NCI-H82 treated with DMSO at 0.1 percent for 48 hours (cell line): Measurements from ENCODE around the gene ZNF521.
"Not testable (repeated sequence)": the region's sequence is repeated elsewhere in the genome, so short reads cannot be mapped to it uniquely, and the experiment has no call there.

Experiments used
- DNase-seq: peaks from one replicate; lab custom pipeline; 2025; ENCODE audit not compliant: unreplicated experiment; lab: John Stamatoyannopoulos, UW

Gene ZNF521

DNA sequence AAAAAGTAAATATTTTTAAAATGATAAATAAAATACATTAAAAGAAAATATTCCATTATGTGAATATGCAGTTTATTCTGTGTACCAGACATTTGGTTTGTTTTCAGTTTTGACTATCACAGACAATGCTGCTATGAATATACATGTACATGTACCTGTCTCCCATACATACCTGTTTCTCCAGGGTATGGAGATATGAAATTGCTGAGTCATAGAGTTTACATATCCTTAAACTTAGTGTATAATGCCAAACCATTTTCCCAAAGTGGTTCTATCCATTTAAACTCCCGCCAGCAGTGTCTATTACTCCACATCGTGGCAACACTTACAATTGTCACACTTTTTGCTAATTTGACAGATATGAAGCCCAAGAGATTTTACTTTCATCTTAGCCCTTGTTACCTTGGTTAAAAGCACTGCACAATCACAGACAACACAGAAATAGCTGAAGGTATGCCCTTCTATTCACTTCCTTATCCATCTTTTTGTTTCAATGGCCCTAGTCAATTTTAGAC, 56.3 kb downstream of the ZNF521 start:
- no peak for DNase-seq

DNA sequence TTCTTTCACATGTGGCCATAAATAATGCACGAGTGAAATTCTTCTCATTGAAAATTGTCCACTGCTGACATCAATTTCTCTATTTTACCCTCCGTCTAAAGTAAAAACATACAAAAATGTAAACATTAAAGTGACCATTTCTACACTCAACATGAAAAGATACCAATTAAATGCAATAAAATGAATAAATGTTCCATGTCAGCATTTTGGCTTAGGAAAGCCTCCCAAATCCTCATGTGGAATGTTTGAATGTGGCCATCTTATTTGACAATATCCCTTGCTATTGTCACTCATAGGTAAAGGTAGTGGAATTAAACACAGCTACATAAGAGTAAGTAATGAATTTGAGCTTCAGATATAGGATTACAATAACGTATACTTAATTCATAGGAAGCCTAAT, 60.8 kb downstream of the ZNF521 start:
- no peak for DNase-seq

DNA sequence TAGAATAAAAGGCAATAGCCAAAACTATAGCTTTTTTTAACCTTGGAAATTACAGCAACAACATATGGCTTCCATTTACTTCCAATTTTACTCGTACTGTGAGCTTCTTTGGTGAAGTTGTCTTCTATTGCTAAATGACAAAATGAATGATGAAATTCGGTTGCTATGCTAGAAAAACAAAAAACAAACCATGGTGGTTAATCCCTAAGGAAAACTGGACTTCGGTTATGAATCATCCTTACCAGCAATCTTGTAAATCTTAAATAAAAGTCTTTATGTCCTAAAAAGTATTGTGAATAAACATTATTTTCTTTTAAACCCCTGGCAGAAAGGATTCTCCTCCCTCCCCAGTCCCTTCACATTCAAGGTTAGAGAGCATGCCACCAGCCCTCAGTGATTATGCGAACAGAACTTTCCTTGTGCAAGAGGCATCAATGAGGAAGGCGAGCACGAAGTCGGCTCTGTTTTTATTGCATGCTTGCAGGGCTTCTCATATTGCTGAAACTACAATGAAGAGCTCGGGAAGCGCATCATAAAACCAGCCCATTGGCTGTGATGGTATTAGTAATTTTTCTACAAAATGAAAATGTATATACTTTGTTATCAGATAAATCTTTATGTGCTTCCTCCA, 62.9 kb downstream of the ZNF521 start:
- DNase-seq: no peak

DNA sequence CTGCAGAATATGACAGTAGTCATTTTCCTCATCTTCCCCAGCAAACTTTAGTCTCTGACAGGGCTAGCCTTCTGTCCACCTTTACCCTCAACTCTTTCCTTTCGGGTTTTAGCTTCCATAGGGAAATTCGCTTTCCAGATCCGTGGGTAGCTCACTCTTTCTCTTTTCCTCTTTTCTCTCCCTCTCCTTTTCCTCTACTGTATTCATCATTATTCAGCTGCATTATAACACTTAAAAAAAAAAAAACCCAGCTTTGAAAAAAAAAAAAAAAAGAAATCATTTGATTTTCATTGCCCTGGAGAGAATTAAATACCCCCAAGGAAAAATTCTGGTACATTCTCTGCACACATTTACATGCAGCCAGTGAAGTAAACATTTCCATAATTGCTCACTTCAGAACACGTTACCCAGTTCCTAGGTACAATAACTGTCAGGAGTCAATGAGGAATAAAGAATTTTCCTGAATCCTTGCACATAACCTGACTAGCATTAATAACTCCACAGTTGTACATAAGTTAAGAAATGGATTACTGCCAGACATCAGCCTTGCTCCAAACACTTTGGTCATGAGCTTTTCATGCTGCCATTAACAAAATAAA, 63.5 kb downstream of the ZNF521 start:
- DNase-seq: no peak

DNA sequence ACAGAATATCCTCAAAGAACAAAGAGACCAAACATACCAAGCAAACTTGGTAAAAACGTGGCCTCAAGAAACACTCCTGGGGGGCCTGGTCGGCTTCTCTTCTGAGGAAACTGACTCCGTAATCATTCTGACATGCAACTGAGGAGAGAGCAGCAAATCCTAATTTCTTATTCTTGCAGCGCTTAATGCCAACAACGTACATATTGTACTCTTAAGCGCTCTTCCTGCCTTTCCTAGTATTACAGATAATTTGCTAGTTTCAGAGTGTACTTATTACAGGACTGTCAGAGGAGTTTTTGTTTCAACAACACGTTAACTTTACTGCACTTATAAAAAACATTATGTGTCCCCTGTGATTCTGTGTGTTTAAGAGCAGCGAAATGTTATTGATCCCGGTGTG, 64.9 kb downstream of the ZNF521 start:
- no peak for DNase-seq

DNA sequence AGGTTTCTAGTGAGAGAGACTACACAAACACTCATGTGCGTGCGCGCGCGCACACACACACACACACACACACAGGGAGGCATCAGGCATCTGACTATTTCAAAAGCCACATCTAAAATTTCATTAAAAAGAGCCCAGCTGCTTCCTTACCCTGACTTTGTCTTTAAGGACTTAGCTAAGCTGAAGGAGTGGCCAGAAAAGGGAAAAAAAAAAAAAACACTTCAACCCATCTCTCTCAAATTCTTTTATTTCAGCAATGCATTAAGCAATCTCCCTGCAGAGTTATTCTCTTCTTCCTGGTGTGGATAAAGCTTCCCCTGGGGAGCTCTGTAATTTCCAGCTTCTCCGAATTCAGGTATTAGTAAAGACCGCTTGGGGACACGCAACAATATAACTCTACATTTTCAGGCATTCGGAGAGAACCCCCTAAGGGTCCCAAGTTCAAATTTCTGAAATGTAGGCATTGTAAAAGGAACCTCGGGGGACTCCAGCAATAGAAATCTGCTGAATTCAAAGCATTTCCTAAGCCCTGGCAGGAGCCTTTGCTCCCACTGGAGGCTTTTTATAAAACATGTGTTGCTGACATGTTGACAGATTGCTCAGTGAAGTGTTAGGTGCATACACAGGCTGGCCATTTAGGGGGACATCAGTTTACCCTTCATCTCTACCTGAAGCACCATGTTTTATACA, 67.0 kb downstream of the ZNF521 start:
- DNase-seq: no peak

DNA sequence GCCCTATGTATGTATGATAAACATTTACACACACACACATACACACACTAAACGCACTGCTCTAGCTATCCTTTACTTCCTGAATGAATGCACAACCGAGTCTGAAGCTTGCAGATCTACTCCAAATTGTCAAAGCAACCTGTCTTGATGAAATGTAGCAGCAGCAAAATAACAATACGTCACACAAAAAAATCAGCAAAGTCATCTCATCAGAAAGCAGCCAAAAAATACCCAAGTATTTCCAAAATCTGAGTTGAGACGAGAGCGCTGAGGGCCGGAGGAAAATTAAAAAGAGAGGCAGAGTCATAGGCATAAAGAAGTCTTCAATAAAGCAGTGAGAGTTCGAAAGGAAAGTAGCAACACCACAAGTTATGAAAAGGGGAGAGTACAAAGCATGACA, 67.7 kb downstream of the ZNF521 start:
- no peak for DNase-seq

DNA sequence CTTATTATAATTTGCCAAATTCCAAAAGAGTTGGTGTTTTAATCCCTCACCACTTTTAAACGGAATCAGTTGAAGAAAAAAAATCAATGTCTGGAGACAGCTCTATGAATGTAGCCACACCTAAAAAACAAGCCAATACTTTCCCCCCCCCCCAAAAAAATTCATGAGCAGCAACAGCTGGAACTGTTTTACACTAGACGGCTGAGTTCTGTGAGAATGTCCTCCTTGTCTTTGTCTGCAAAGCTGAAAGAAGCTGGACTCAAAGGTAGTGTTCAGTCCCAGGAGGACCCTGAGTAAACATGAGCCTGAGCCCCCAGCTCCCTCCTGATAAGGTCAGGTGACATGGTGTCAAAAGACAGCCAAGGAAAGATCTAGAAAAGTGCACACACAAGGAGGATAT, 68.2 kb downstream of the ZNF521 start:
- DNase-seq: no peak

DNA sequence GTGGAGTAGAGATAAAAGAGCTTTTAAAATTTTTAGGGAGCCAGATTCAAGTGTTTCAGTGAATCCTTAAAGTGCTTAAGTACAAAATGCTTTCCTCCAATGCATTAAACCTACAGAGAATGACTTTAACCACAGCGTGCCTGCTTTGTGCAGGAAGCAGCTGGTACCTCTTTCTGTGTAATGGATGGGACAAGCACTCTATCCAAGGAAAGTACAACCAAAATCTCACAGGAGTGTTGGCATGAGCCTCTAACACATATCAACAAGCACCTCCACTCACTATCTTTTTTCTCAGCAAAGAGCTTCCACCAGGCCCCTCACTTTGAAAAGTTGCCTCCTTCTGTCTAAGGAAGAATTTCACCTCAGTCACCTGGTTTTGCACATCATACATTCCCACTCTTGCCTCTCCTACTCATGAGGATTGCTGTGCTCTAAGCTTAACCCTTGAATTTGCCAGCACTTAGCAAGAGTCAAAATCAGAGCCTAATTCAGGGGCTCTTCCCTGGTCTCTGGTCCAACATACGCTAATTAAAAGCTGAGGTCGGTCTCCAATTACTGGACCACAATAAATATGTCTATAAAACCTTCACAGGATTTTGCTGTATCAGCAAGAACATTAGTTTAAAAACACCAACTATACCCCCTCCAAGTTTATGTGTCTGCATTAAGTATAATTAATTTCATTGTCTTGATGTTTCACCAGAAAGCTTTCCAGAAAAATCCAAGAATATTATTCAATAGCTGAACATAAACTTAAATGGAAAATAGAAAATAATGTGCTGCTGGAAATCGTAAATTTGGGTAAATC, 68.9 kb downstream of the ZNF521 start:
- no peak for DNase-seq

DNA sequence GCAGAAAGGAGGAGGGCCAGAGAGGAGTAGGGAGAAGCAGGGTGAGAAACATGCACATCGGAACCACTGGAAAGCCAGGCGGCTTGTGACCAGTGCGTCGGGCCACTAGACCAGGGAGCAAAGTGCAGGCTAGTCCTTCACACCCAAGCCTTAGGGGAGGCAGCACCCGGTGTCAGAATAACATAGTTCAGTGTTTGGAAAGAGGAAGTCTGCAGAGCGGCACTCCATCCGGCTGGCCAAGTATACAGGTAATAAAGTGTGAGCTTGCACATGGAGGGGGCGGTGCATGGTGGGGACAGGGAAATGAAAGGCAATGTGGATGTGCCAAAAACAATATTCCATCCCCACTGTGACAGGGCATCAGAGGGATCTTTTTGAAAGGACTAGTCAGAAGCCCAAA, 69.7 kb downstream of the ZNF521 start:
- DNase-seq: no peak

DNA sequence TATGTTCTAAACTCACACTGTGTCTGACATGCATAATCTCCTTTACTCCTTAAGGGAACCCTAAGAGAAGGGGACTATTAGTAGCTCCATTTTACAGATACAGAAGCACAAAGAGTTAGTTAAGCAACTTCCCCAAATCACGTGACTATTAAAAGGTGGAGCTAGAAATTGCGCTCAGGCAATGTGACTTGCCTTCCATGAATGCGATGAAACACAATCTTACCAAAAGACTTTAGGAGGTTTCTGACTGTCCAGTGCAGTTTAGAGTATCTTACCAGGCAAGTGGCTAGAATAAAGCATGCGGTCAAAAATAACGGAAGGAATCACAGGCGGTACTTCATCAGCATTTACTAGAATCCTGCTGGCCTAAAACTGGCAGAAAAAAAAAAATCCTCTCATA, 70.4 kb downstream of the ZNF521 start:
- DNase-seq: no peak

DNA sequence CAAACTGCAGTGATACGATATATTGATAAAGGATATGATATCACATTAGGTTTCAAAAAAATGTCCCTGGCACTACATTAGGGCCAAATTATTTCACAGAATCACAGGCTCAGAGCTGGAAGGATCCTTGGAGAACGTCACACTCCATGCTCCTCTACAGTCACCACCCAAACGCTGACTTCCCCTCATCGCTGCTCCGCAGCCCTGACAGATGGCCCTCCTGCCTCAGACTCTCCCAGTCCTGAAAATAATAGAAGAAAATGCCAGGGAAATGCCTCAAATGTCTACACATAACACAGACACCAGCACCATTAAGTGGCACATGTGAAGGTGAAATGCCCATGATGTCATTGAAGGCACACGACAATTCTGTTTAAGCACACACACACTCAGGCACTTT, 72.0 kb downstream of the ZNF521 start:
- no peak for DNase-seq

DNA sequence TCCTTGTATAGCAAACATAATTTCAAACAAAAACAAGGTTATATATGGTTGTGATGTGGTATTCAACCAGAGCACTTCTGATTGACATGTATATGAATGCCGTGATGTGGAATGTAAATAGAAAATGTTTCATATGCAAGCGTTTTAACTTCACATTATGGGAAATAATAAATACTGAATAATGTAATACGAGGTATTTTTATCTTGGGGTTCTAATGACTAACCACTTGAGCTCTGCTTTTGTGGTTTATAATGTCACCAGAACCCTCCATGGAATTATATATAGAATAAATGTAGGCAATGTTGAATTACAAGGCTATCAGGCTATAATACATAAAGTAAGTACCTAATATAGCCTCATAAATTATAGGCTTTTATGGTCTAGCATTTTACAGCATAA, 72.4 kb downstream of the ZNF521 start:
- no peak for DNase-seq

DNA sequence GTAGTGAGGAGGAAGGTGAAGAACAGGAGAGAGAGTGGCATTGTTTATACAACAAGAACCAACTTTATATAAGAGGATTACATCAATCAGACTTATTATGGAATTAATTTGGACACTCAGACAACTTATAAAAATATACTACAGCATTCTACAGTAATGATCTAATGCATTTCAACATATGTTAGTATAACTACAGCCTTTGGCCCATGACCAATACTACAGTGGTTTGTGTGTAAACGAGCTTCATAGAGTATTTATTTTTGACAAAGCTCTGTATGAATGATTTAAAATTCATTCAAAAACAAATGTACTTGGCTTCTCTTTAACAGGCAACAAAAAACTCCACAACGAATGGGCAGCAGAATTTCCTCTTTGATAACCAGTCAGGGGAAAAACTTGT, 72.8 kb downstream of the ZNF521 start:
- no peak for DNase-seq

DNA sequence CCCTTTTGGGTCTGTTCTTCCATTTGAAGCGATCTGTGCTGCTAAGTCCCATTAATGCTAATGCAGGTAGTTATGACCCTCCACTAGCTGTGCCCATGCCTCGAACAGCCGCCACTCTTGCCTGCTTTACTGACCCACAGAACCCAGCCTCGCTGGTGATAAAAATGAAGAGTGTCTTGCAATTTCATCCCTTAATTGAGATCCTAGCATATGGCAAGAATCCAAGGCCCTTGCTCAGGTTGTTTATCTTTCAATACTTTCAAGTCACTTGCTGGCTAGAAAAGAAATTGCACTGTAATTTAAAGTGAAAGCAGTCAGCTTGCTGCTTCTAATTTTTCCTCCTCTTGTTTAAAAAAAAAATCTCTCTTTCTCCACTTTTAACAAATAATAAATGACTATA, 73.6 kb downstream of the ZNF521 start:
- no peak for DNase-seq

DNA sequence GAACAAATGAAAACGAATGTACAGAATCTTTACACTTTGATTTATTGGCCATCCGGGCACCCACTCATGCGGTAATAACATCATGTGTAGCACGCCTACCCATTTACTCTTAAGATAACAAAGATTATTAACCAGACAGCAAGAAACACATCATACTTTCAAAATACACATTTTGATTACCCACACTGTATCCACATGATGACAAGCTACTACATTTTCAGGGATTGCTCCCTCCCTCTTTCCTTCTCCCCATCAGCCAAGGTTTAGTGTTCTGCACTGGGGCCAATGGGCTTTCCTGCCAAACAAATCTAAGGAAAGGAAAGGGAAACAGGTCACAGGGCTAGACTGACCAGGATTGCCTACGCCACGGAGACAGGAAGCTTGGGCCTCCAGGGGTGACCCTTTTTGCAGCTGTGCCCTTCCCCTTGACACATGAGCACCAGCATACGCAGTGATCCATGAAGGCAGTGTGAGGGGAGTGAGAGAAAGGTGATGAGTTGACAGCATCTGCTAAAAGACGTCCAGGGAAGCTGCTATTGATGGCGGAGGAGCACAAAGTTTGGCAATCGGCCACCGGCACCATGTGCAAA, 76.5 kb downstream of the ZNF521 start:
- no peak for DNase-seq

DNA sequence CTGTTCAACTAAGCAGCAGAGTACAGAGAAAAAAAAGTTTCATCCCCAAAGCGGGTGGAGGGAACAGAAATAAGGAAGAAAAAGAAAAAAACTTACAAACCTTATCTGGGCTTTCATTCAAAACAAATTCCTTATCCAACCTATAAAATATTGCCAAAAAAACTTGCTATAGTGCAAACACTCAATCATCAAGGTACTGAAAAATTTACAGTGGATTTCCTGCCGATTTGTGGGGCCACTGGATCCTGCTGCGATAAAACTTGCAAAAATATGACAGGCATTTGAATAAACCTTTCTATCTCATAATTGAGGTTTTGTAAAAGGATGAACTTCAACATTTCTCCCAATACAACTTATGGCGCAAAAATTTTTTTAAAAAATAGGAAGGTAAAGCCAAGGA, 77.0 kb downstream of the ZNF521 start:
- DNase-seq: no peak

DNA sequence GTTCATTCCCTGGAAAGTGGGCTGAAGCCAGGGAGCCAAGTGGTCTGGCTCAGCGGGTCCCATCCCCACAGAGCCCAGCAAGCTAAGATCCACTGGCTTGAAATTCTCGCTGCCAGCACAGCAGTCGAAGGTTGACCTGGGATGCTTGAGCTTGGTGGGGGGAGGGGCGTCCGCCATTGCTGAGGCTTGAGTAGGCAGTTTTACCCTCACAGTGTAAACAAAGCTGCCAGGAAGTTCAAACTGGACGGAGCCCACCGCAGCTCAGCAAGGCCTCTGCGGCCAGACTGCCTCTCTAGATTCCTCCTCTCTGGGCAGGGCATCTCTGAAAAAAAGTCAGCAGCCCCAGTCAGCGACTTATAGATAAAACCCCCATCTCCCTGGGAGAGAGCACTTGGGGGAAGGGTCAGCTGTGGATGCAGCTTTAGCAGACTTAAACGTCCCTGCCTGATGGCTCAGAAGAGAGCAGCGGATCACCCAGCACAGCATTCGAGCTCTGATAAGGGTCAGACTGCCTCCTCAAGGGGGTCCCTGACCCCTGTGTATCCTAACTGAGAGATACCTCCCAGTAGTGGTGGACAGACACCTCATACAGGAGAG, 84.9 kb downstream of the ZNF521 start:
- not testable (repeated sequence) for DNase-seq

DNA sequence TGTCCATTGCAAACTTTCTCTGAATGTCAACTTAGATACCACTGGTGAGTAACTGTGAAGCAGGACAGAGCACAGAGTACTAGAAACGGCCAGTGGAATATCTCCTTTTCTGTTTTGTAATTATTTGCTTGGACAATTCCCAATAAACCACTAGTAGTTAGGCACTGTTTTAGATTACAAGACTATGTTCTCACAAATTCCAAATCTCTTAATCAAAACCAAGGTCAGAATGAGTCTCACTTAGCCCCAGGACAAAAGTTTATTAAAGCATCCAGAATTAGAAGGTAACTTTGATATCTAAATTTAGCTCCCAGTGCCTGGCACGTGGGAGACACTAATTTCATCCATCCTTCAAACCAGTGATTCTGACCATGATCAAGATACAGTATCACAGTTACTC, 89.0 kb downstream of the ZNF521 start:
- no peak for DNase-seq

DNA sequence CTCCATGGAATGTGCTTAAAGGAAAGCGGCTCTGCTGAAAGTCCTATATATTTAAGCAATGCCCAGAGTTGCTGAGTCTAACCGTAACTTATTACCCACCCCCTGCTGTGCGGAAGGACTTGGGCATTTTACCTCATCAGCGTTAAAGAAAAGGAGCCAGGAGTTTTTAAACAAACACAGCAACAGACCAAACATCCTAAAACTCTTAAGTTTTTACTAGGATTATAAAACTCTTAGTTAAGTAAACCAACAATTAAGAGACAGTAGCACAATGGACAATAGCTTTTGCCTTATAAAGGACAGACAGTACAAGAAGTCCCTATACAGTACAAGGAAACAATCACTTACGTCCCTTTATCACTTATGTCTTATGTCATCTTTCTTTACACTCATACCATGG, 90.2 kb downstream of the ZNF521 start:
- no peak for DNase-seq

DNA sequence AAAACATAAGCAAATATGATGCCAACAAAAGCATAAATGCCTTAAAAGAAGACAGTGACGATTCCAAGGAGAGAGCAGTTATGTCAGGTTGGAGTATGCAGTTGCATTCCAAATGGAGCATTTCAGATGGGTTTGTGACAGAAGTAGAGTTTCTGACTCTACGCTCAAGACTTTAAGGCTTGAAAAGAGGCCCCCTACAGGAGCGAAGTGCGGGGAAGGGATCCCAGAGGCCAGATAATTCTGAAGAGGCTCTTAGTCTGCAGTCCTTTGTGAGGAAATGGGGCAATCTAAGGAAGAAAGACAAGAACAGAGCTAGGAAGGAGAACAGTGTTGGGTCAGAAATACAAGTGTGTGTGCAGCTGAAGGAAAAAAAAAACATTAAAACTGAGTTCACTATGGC, 95.5 kb downstream of the ZNF521 start:
- no peak for DNase-seq
